Stimulated activated CD4-positive, alpha-beta T cell treated with anti-CD3 and anti-CD28 coated beads, Interleukin-1b, Interleukin-23, amount 100 ng/mL, for 48 hours (primary cell): ENCODE measurements around the gene ZBTB32.

Source experiments
- DNase-seq: peaks from one replicate; pipeline ENCODE4 v3.0.0-alpha.2; 2020

Gene ZBTB32

DNA sequence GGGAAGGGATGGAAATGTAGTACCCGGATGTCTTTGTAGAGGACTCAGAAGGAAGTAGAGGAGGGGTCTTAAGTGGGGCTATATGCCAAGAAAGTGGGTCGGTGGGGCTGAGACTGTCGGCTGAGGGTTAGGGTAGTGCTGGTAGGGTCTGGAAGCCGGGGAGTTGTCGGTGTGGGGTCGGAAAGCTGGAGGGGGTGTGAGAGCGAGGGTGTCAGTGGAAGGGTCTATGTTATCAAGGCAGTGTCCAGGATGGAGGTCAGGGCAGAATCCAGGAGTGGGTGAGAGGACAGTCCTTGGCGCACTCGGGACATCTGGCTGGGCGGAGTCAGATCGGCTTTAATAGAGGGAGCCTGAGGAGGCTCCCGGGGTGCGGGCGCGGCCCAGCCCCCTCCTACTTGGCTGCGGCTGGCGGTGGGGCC lies 50.8 kb downstream of the ZBTB32 start:
- no peak for DNase-seq

DNA sequence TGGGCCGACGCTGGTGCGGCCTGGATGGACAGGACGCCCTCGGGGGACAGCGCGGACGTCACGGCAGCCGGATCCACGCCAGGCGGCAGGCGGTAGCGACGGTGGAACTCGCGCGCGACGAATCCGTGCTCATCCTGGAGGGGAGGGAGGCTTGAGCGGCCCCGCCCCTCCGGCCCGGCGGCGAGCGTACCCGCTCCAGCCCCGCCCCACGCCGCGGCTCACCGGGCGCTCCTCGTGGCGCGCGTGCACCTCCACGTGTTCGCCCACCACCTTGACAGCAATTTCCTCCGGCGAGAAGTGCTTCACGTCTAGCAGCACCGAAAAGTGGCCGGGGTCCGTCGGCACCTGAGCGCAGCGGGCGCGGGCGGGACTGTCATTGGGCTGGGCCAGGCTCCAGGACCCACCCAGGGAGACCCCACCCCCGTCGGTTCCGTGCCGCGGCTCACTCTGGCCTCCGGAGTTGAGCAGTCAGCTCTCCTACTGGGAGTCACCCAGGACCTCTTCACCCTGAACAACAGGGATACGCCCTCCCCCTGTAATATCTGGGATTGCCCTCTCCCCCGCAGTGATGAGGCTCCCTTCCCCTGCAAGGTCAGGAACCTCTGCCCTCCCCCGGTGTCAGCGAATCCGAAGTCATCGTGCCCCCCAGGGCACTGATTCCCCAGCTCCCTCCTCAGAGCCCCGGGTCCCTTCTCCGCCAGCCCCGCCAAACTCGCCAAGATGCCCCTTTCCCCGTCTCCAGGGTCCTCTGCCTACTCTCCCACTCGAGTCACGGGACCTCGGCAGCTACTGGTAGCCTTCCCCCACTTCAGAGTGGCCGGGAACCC lies 51.4 kb downstream of the ZBTB32 start:
- DNase-seq, result peak; percentile 57

DNA sequence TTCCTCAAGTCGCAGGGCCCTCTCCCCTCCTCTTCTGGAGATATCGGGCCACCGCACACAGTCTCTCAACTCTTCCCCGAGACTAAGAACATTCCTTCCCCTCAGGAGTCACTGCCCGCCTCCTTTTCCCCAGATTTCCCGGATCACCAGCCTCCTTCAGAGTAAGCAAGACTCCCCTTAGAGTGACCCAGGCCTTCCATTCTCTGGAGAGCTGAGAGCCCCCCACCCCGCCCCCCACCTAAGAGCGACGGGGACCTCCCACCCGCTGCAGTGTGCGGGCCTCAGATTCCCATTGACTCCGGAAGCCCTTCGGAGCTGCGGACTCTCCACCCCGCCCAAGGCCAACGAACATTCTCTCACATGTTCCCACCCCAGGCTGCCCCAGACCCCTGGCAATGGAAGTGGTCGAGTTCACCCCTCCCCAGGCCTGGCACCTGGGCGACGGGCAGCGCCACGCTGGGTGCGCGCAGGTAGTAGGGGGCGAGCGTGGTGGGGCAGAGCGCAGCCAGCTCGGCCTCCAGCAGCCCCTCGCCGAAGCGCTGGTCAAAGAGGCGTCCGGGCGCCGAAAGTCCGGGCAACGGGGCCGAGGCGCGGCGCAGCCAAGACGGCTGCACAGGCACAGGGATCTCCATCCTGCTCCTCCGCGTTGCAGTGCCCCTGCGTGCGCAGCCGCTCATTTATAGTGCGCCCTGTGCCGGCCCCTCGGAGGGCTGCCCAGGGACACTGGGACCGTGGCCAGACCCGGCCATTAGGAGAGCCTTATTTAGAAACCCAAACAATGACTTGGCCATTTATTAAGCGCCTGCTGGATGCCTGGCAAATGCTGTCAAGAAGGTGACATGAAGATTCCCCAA lies 52.2 kb downstream of the ZBTB32 start, which contains the start of gene HSPB6:
TSS of gene HSPB6 (minus strand) at position 653 of the 854 bp plus-strand sequence. CDS start at position 632, 21 bp downstream.
- no peak for DNase-seq

DNA sequence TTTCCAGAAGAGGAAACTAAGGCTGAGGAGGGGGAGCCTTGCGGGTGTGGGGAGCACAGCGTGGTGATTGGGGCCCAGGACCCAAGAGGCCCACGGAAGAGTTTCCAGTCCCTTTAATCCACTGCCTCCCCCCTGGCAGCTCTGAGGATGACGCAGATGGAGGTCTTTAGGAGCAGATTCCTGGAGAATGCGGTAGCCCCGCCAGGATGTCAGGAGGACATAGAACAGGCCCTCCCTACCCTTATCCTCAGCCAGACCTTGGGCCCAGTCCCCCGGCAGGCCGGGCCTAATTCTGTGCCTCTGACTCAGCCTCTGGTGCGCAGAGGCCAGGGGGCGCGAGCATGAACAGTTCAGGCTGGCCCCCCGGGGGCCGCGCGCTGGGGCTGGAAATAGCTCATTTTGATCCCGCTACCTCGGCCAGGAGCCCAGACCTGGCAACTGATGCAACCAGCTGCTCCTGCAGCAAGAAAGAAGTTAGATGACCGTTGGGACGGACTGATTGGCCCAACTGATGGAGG lies 52.9 kb downstream of the ZBTB32 start:
- DNase-seq, result peak; percentile 44

DNA sequence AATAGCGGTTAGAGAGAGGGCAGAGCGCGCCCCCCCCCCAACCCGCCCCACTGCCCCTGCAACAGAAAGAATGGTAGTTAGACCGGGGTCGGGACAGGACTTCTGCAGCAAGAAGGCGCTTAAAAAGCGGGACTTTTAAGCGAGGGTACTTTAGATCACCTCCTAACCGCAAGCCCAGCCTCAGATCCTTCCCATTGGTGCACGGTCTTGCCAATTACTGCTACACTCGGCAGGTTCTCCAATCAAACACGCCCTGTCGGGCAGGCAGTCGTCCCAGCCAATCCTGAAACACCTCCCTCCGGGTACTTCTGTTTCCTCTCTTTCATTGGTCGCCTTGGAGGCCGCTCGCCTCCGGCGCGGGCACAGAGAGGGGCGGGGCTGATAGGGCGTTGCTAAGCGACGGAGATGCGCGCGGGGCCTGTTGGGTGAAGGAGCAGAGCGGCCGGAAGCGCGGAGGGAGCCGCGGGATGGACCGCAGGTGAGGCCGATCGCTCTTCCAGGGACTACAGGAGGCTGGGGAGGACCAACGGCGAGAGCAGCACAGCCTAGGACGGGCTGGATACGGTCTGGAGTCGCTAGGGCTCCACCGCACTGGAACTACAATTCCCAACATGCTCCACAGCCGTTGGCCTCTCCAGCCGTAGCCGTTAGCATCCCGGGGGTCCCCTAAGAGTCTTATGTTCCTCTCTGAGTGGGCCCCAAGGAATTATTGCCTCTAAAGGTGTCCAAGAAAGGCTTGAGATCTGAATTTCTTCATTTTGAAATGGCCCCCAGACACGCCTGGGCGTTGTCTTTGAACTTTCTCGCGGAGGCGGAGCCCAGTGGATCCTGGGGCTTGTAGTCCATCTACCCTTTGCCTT lies 53.6 kb downstream of the ZBTB32 start, which contains the start of gene PROSER3:
TSS of gene PROSER3 (plus strand) at position 428 of the 860 bp plus-strand sequence. CDS start at position 468, 40 bp downstream.
- peak; percentile 99 for DNase-seq

DNA sequence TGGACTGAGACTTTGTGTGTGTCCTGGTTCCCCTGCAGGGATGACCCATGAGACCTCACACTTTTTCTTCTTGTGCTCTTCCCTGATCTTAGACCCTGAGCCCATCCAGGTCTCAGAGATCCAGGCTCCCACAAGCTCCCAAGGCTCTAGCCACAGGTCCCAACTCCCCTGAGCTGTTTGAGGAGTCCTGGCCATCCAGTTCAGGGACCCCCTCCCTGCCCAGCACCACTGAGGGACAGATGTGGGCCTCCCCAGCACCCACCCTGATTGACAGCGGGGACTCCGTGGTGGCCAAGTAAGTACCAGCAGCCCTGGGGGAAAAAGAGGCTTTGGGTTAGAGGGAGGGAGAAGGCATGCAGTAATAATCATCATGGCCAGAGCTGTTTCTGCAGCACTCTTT lies 55.3 kb downstream of the ZBTB32 start:
- DNase-seq, result no peak

DNA sequence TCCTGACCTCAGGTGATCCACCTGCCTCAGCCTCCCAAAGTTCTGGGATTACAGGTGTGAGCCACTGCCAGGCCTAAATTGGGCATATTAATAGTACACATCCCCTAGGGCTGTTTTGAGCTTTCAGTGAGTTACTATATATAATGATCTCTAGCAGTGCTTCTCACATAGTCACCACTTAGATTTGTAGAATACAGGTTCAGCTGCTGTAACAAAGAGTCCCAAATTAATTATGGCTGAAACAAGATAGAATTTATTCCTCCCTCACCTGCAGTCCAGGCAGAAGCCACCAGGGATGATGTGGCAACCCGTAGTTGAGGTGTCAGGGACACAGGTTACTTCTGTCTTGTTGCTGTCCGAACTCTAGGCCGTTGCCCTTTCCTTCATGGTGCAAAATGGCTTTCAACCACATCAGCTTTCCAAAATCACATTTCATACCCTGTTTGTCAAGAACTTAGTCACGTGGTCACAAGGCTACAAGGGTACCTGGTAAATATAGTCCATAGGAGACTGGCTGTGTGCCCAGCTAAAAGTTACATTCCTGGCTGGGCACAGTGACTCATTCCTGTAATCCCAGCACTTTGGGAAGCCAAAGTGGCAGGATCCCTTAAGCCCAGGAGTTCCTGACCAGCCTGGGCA lies 56.5 kb downstream of the ZBTB32 start:
- no peak for DNase-seq

DNA sequence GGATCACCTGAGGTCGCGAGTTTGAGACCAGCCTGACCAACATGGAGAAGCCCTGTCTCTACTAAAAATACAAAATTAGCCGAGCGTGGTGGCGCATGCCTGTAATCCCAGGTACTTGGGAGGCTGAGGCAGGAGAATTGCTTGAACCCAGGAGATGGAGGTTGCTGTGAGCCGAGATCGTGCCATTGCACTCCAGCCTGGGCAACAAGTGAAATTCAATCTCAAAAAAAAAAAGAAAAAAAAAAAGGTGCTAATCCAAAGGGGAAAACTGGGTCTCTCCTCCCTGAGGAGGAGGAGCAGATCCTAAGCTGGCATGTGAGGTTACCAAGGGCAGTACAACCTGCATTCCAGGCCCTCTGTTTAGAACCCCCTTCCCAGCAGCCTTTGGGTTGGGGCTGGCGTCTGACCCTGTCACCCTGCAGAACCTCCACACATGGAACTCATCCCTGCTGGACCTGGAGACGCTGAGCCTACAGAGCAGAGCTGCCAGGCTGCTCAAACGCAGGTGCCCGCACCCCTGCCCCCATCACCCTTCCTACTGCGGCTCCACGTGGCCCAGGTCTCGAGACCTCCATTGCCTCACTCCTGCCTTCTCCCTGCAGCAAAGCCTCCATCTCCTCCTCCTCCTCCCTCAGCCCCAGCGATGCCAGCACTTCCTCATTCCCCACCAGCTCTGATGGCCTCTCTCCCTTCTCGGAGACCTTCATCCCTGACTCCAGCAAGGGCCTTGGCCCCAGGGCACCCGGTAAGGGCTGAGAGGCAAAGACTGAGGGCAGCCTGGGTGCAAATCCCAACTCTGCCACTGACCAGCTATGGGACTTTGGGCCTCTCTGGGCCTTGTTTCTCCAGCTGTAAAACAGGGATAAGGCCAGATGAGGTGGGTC lies 60.3 kb downstream of the ZBTB32 start:
- no peak for DNase-seq
